ENCODE results near the gene HBS1L.

Gene HBS1L
- 65.2 to 144 (median 84.8) reads per million in 4 experiments for total RNA-seq

DNA sequence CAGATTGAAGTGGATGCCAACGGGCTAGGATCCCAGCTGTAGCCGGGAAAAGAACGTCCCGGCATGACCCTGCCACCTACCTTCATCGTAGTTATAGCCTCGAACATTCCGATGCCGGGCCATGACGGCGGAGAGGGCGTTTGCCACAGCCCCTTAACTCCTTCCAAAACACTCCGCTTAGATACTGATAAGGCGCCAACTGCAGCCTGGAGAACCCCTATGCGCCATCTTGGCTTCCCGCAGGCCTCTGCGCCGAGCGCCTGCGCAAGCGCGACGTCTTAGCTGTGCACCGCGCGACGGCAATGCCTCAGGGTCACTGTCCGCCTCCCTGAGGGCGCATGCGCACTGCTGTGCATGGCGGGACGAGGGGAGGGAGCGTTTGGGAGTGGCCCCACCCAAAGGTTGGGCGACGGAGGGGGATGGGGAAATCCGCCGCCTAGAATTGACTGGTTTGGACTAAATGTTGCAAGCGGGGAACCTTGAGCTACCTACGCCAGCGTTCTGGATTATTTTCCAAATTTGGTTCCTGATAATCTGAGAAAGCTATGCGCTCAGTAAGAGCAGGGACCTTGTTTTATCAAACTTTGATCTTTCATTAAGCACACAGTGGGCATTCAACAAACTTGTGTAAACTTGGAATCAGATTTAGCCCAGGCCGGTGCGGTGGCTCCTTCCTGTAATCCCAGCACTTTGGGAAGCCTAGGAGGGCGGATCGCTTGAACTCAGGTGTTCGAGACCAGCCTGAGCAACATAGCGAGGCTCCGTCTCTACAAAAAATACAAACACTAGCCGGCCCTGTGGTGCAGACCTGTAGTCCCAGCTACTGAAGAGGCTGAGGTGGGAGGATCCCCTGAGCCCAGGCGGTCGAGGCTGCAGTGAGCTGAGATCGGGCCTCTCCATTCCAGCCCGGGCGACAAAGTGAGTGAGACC, at the start of gene HBS1L:
Gene HBS1L, minus strand, starts transcription at position 254 of the 930 bp plus-strand sequence. Its CDS starts 131 bp downstream, at position 123.
- DNase-seq: peak; percentile 96

DNA sequence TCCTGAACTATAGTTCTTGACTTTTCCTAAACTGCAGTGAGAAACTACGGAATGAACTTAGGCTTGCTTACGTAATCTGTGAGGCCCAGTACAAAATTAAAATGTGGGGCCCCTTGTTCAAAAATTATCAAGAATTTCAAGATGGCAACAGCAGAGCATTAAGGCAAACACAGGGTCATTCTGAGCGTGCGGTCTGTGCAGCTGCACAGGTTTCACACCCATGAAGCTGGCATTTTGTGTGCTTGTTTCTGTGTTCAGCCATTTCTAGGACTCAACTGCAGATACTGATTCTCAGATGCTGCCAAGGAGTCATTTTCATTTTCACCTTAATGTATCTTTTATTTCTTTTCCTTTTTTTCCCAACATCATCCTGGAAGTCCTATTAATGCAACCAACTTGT, 49.6 kb upstream of the HBS1L start:
- no peak for DNase-seq

DNA sequence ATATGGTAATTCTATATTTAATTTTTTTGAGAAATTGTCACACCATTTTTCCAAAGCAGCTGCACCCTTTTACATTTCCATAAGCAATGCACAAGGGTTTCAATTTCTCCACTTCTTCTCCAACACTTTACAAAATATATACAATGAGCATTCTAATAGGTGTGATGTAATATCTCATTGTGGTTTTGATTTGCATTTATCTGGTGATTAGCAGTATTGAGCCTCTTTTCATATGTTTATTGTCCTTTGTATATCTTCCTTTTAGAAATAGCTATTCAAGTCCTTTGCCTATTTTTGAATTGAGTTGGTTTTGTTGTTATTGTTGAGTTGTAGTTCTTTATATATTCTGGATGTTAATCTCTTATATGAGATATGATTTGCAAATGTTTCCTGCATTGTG, 47.6 kb upstream of the HBS1L start:
- DNase-seq: no peak

DNA sequence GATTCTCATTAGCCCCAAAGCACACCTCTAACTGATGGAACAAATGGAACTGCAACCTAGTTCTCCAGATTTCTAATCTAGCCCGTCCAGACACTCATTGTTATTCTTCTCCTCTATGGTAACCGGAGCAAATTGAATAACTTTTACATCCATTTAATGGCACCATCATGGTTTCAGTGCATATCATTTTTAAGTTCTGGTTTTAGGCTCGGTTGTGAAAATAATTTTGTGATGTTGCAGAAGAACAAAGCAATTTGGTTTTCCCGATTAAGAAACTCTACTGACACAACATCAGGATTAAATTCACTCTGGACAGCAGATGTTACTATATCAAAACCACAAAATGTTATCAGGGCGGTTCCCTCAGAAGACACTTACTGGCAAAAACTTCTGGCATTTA, 42.5 kb upstream of the HBS1L start:
- no peak for DNase-seq

DNA sequence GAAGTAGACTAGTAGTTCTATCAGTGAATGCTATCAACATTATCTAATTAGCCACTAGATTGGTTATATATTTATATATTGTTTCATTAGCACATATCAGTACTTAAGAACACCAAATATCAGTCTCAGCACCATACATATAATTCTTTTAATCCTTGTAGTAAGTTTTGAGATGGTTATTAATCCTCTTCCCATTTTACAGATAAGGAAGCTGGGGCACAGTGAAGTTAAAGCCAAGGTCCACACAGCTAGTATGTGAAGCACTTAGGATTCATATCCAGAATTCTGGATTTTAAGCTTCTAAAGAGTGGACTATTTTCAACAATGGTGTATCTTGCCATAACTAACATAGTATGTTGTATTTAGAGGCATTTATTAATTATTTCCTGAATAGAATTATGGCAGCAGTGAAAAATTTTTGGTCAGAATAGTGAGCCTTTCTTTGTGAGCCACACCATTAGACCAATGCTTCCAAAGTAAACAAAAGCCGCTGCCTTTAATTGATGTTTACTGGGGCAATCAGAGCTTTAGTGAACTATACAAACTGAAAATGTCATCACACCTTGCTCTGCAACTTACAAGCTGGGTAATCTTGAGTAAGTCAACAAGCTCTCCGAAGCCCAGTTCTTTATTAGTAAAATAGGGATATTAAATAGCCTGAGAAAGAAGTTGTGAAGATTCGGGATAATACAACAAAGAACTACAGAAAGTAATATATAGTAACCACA, 41.9 kb upstream of the HBS1L start:
- DNase-seq: no peak

DNA sequence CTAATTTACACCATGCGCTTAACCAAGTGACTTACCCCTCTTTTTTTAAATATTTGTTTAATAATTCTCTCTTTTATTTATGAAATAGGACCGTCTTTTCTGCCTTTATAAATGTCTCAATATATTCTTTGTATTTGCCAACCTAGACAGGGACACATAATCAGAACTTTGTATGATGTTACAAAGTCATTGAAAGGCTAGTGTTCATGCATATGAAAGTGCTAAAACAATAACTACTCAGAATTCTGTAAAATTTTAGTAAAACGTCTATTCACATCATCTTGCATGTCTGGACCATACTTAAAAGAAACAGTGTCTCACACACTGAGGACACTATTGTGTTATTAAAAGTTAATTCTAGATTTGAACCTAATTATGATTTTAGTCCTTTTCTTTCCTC, 41.1 kb upstream of the HBS1L start:
- DNase-seq: no peak

DNA sequence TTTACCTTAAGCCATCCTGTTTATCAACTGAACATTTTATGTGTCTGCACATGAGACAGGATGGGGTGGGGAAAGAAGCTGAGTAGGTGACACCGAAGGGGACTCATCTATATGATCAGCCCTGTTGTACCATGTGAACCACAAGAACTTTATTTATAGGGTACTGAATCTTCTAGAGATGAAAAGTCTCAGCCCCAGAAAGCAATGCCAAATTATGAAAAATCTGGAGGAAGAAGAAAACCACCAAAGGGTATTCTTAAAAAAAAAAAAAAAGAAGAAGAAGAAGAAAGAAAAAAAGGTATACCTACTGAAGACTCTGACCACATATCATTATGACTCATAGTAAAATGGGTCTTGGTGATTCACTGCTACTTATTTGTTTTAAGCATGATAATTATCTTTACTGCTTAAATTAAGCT, 39.8 kb upstream of the HBS1L start:
- DNase-seq: no peak

DNA sequence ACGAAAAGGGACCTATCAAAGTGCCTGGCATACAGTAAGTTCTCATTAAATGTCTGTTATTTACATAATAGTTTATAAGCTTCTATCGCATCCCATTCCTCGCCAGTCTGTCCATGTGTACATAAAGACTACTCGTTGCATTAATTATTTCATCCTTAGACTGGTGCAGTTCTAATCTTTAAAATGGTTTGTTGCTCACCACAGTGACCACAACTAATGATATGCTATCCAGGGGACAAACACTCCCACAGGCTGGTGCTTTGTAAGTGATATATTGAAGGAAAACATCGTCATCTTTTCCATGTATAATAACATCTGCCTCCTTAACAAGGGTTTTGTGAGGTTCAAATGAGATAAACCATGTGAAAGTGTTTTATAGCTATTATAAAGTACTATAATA, 39.0 kb upstream of the HBS1L start:
- no peak for DNase-seq

DNA sequence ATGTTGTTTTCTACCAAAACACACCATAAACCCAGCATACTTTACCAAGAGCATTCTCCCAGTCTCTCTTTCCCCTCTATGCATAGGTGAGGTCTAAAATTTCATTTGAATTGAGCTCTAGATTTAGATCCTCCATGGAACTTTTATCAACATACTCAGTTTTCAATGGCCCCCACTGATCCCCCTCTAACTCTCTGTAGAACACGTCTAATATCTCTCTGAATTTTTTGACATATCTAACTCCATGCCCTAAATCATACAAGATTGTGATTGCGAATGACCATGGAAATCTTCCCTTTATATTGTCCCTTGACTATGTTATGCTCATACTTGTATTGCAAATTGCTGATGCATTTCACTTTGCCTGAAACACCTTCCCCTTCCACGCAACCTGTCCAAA, 38.1 kb upstream of the HBS1L start:
- DNase-seq: no peak

DNA sequence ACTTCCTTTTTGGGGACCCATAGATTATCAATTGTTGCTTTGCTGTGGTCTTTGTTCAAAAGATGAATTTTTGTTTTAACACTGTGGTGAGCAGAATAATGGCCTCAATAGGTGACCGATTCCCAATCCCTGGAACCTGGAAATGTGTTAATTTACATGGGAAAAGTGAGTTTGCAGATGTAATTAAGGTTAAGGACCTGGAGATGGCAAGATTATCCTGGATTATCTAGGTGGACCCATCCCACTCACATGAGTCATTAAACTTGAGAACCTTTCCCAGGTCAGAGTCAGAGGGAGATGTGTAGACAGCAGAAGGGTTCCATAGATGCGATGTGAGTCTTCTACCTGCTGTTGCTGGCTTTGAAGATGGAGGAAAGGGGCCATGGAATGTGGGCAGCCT, 36.2 kb upstream of the HBS1L start:
- DNase-seq: no peak

DNA sequence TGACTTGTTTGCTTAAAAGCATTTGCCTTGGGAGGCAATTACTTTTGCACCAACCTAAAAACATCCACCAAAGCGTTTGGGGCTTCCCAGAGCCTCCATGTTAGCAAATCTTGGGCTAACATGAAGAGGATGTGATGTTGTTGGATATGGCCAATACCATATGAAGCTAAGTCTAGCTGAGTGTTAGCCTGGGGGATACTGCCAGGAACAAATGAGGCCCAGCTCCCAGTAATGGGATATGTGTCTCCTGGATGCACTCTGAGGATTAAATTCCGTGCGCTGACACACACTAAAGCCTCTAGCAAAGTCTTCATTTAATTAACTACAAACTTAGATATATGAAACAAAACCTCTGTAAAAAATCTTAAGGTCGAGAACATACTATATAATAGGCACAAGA, 35.3 kb upstream of the HBS1L start:
- no peak for DNase-seq

DNA sequence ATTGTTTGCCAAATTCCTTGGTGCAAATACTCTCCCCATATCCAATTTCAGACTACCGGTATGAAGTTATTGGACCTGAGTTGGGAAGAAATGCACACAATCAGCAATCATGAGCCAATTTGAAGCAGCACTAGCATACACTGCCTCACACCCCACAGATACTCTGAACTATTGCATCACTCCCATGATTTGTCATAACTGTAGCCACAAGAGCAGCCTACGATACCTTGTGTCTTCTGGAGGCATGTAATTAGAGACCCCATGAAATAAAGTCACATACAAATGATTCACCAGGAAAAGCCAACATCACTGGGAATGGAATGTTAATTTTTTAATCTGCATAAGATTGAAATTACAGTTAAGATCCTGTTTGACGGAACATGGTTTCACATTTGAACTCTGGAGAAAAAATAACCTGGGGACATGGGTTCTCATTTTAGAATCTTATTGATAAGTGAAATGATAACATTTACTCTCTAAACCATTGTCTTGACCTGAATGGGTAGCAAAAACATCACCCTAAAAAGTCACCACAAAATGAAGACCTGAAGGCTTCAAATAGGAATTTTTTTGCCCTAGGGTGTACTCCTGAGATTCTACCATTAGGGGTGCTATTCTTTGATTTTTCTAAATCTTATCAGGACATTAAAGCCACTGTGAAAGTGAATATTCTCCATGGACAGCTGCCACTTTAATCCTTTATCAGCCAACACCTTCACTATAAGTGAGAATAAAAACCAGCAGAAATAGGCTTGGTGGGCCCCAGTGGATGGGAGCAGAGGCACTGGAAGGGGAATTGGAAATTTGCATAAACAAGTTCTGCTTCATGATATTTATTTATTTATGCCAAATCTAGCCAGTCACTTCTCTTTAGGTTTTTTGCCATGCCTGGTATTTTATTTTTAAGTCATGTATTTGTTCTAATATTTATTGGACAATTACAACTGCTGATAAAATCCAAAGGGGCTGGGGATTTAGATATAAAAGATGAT, 34.5 kb upstream of the HBS1L start:
- DNase-seq: no peak

DNA sequence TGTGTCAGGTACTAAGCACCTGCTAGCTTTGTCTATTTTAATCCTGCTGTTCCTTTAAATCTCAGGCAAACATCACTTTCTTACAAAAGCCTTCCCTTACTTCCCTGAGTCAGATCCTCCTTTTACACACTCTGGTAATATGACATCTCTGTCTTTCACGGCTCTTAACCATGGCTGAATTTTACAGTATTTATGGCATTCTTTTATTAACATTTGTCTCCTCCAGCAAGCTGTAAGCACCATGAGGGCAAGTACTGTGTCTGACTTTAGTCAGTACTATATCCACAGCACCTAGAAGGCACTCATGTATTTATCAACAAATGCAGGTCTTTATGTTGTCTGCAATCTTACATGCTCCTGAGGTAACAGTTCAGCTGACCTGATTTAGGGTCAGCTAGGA, 33.7 kb upstream of the HBS1L start:
- no peak for DNase-seq

DNA sequence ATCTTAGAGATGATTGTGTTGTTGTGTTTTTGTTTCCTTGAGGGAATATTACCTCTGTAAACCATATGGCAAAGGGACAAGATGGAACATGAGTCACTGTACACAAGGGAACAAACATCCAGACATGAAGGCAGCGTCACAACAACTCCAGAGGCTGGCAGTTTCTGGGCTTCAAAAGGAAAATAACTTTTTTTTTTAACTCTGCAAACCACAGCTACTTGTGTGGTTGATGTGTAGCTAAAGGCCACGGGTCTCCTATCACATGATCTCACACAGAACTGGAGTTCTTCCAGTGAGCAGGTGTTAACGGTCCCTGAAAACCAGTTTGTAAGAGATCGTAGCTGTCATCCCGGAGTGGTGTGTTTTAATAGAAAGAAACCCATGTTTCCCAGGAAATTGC, 33.2 kb upstream of the HBS1L start:
- DNase-seq: no peak

DNA sequence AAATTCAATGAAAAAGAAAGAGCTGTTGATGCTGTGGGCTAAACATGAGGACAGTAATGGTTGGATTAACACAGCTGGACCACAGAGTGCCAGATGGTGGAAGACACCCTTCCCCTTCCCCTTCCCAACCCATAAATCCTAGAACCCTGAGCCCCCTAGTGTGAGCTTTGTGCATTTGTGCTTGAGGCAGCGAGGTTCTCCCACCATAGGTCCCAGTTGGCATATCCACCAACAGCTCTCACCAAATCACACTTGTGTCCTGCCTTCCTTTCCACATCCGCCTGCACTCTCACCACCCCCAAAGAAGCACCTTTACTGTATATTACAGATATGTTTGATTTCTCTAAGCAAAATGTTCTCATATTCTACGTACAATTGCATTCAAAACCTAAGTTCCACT, 32.8 kb upstream of the HBS1L start:
- DNase-seq: no peak

DNA sequence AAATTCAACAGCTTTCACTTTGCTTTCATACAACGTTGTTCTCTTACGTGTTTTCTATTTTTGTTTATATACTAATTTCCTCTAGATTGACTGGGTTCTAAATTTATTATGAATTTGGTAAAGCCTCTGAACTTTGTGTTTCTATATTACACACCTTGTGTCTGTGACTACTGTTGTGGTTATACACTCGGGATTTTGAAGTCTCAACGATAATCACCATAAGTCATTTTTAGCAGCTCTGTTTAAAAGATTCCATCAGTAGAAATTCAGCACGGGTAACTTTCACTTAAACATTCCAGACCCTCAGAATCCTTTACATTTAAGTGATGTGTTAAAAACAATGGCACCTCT, 31.8 kb upstream of the HBS1L start:
- DNase-seq: no peak

DNA sequence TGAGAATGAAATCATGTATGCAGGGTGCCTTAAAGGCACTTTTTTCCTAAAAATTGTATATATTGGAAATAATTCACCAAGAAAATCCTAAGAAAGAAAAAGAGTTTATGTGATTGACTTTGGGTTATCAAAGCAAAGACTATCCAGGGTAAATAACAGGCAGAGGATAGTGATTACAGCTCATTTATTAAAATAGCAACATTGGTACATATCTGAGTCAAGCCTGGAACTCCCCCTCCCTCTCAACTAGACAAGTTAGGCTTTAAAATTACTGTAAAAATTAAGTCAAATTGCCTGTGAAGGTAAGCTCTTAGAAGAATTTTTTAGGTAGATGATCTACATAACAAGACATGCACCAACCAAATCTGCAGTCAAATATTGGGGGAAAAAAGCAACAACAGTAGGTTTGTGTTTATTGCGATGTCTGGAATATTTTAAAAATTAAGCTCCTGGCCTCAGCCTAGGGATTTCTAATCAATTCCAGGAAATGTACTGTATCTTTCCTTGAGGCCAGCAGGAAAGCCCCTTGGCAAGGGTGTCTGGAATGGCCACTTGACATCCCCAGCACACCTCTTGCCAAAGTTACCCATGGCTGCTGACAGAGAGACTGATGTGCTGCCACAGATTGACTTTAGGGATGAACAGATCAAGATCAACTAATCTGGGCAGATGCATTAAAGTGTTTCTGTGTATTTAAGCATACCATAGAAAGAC, 31.2 kb upstream of the HBS1L start:
- DNase-seq: no peak

DNA sequence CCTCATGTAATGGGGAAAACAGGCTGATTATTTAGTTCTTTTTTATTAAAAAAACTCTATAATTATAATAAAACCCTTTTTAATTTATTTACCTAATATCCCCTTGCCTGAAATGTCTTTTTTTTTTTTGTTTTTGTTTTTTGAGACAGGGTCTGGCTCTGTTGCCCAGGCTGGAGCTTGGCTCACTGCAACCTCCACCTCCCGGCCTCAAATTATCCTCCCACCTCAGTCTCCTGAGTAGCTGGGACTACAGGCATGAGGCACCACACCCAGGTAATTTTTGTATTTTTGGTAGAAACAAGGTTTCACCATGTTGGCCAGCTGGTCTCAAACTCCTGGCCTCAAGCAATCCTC, 30.3 kb upstream of the HBS1L start:
- DNase-seq: no peak

DNA sequence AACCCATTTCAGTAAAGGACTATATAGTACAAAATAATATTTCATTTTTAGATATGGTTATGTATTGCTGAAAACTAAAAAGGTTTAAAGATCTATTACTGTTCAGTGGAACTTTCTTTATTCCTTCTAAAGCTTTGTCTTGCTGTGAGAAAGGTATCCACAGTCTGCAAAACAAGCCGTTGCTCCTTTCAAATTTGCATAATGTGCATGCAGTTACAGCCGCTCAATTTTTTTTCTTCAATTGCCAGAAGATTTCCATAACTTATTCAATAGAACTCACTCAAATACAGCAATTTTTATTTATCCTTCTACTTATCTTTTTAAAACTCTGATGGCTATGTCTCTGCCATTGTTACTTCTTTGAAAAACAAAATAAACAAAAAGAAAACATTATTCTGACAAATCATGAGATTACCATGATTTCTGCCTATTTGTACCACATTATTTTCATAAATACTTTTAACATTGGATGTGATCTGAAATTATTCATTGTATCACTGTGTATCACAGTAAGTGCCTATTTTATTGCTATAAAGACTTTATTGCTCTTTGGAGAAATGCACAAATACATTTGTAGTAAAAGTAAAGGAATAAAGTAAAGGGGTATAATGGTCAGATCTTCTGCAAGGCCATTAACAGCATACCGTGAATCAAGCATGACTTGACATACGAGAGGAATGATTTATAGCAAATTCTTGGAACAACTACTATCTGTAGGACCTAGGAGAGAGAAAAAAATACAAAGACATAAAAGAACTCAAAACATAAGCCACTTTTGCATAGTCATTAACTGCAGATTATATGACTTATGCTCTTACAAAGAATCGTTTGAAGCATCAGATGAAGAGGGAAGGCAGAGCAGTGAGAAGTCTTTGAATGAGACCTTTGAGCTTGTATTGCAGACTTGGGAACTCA, 29.6 kb upstream of the HBS1L start:
- DNase-seq: no peak

DNA sequence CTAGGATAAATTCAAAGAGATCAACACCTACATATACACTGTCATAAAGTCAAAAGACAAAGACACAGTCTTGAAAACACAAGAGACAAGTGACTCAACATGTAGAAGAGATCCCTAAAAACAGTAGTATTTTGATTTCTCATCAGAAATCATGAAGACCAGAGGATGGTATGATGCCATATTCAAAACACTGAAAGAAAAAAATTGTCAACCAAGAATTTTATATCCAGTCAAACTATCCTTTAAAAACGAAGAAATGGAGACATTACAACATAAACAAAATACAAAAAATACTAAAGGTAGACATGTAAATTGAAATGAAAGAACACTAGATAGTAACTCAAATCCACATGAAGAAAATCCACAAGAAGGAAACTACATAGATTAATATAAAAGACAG, 27.3 kb upstream of the HBS1L start:
- no peak for DNase-seq

DNA sequence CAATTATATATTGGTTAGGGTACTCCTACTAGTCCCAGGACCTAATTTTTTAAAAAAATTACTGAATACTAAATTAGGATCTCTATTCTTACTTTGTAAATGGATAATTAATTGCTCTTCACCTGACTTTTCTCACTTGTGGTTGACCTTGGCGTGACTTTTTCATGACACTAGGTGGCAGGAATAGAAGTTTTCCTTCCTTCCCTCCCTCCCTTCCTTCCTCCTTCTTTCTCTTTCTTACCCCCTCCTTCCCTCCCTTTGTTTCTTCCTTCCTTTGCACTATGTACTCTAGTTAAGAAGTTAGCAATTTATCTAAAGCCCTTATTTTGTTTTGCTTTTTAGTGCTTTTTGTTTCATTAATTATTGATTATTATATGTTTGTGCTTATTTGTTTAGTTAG, 20.4 kb upstream of the HBS1L start:
- no peak for DNase-seq

Data from effector CD8-positive, alpha-beta T cell (primary cell).